Parathyroid adenoma (tissue), 2 donors: ENCODE results near the gene PIWIL1.

Experiments used
- H2AFZ ChIP-seq: fragments of 300-600 bp; sonication (generic); one replicate; pipeline ENCODE4 v1.7.0; 2017; ENCODE audit warnings: antibody characterized with exemption, mild to moderate bottlenecking
- H3K27ac ChIP-seq: fragments of 300-600 bp; sonication (generic); one replicate; pipeline ENCODE4 v1.7.0; 2017
- H3K27me3 ChIP-seq: fragments of 300-600 bp; sonication (generic); one replicate; pipeline ENCODE4 v1.7.0; 2017; ENCODE audit warnings: low read length; ENCODE audit not compliant: control insufficient read depth, insufficient read depth
- H3K36me3 ChIP-seq: fragments of 300-600 bp; sonication (generic); one replicate; pipeline ENCODE4 v1.7.0; 2017; ENCODE audit warnings: low read length; ENCODE audit not compliant: control insufficient read depth, insufficient read depth
- H3K4me1 ChIP-seq: fragments of 300-600 bp; sonication (generic); one replicate; pipeline ENCODE4 v1.7.0; 2017; ENCODE audit warnings: control low read depth
- H3K4me2 ChIP-seq: fragments of 300-600 bp; sonication (generic); one replicate; pipeline ENCODE4 v1.7.0; 2017; ENCODE audit warnings: low read length
- H3K4me3 ChIP-seq: fragments of 300-600 bp; sonication (generic); one replicate; pipeline ENCODE4 v1.7.0; 2017; ENCODE audit warnings: low read depth, low read length
- H3K79me2 ChIP-seq: fragments of 300-600 bp; sonication (generic); one replicate; pipeline ENCODE4 v1.7.0; 2017; ENCODE audit warnings: control low read depth
- H3K9ac ChIP-seq: fragments of 300-600 bp; sonication (generic); one replicate; pipeline ENCODE4 v1.7.0; 2017; ENCODE audit warnings: mild to moderate bottlenecking
- H3K9me3 ChIP-seq: fragments of 300-600 bp; sonication (generic); one replicate; pipeline ENCODE4 v1.7.0; 2017; ENCODE audit warnings: low read length; ENCODE audit not compliant: control insufficient read depth
- CTCF ChIP-seq: fragments of 300-600 bp; sonication (generic); IDR thresholded peaks from one replicate; pipeline ENCODE4 v1.7.0; 2017; ENCODE audit warnings: antibody characterized with exemption, mild to moderate bottlenecking
- donor health status: primary hyperparathyroidism.

PIWIL1 gene

GRCh38 chr12:130364578-130364977, 26.9 kb downstream of the PIWIL1 start:
- Histone ChIP-seq H3K36me3 (no peaks in the 10 kb centered on the region), H3K4me1 (no peaks in the 10 kb centered on the region), H3K4me3 (no peak overlapping the region), H3K9ac (no peak overlapping the region), H3K79me2 (no peaks in the 10 kb centered on the region), H3K4me2 (no peak overlapping the region), H2AFZ (no peak overlapping the region), H3K9me3 (no peaks in the 10 kb centered on the region), H3K27me3 (no peaks in the 10 kb centered on the region), H3K27ac (no peak overlapping the region)
- no peak for TF ChIP-seq CTCF

- Histone ChIP-seq H3K9ac (no peak overlapping the region), H3K4me1 (no peaks in the 10 kb centered on the region), H3K4me2 (no peak overlapping the region), H3K36me3 (no peaks in the 10 kb centered on the region), H3K27me3 (no peaks in the 10 kb centered on the region), H3K79me2 (no peaks in the 10 kb centered on the region), H3K9me3 (no peaks in the 10 kb centered on the region), H3K4me3 (no peak overlapping the region), H2AFZ (no peak overlapping the region), H3K27ac (no peak overlapping the region)
- no peak for TF ChIP-seq CTCF
These were observed 28.5 kb downstream of the PIWIL1 start for GRCh38 chr12:130366159-130366558.

- H3K4me1 ChIP-seq, result no peaks in the 10 kb centered on the region
- no peaks in the 10 kb centered on the region for H3K9me3 ChIP-seq
- no peaks in the 10 kb centered on the region for H3K27me3 ChIP-seq
- H3K9ac ChIP-seq, result no peak overlapping the region
- TF ChIP-seq CTCF, result no peak
- no peak overlapping the region for H3K4me2 ChIP-seq
- H3K27ac ChIP-seq, result no peak overlapping the region
- no peaks in the 10 kb centered on the region for H3K36me3 ChIP-seq
- no peaks in the 10 kb centered on the region for H3K79me2 ChIP-seq
- no peak overlapping the region for H2AFZ ChIP-seq
- H3K4me3 ChIP-seq, result no peak overlapping the region
These were observed 29.3 kb downstream of the PIWIL1 start for GRCh38 chr12:130367003-130367402.

GRCh38 chr12:130367523-130367922, 29.8 kb downstream of the PIWIL1 start:
- Histone ChIP-seq H3K4me2 (no peak overlapping the region), H3K36me3 (no peaks in the 10 kb centered on the region), H2AFZ (no peak overlapping the region), H3K4me3 (no peak overlapping the region), H3K9ac (no peak overlapping the region), H3K79me2 (no peaks in the 10 kb centered on the region), H3K4me1 (no peaks in the 10 kb centered on the region), H3K27me3 (no peaks in the 10 kb centered on the region), H3K9me3 (no peaks in the 10 kb centered on the region), H3K27ac (no peak overlapping the region)
- TF ChIP-seq CTCF, result no peak

- no peak overlapping the region for H3K9ac ChIP-seq
- no peak for TF ChIP-seq CTCF
- no peak overlapping the region for H3K4me2 ChIP-seq
- no peak overlapping the region for H2AFZ ChIP-seq
- H3K79me2 ChIP-seq, result no peaks in the 10 kb centered on the region
- H3K27ac ChIP-seq, result no peak overlapping the region
- H3K4me3 ChIP-seq, result no peak overlapping the region
- no peaks in the 10 kb centered on the region for H3K36me3 ChIP-seq
- no peaks in the 10 kb centered on the region for H3K4me1 ChIP-seq
- H3K9me3 ChIP-seq, result no peaks in the 10 kb centered on the region
- H3K27me3 ChIP-seq, result no peaks in the 10 kb centered on the region
These were observed 32.1 kb downstream of the PIWIL1 start for GRCh38 chr12:130369816-130370215.
